ENCODE results near the gene ARHGAP15.

DNA sequence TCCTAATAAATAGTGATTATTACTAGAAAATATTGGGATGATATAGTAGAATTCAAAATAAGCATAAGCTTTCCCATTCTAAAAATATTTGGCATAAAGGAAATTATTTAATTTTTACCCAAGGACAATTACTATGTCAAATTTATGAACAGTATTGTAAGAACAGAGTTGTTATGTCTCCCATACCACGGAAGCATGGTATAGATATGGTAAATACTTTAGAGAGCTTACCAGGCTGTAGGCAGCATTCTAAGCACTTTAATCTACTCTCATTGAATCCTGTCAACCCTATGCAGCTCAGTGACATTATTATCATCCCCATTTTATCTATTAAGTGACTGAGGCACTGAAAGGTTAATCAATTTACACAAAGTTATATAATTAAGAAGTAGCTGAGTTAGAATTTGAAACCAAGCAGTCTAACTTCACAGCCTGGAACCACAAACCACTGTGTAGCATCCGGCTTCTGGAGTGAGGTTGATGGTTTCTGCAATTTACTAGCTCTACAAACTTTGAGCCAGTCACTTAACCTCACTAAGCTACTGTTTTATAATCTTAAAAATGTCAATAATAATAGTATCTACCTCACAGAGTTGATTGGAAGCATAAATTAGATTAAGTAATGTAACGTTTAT is 323.7 kb downstream of the ARHGAP15 start:
- TF ChIP-seq CTCF (IDR thresholded peaks at IDR 0.05) (no peak), EP300 (IDR thresholded peaks at IDR 0.05) (no peak), POLR2A (IDR thresholded peaks at IDR 0.05) (no peak), POLR2AphosphoS5 (IDR thresholded peaks at IDR 0.05) (no peak)

Data from gastroesophageal sphincter (tissue), 3 donors.